ENCODE data around the gene PRR13.
A peak's percentile ranks its signal among the peaks of the same experiment; 100 is the strongest.
"Not testable (repeated sequence)": the region's sequence is repeated elsewhere in the genome, so short reads cannot be mapped to it uniquely, and the experiment has no call there.

PRR13 gene

GRCh38 chr12:53428741-53429140 is 12.8 kb upstream of the PRR13 start:
- FAIRE-seq (no peak), DNase-seq (ENCODE audit: insufficient read length, low spot score) (no peak)
- TF ChIP-seq, protein P1, sequence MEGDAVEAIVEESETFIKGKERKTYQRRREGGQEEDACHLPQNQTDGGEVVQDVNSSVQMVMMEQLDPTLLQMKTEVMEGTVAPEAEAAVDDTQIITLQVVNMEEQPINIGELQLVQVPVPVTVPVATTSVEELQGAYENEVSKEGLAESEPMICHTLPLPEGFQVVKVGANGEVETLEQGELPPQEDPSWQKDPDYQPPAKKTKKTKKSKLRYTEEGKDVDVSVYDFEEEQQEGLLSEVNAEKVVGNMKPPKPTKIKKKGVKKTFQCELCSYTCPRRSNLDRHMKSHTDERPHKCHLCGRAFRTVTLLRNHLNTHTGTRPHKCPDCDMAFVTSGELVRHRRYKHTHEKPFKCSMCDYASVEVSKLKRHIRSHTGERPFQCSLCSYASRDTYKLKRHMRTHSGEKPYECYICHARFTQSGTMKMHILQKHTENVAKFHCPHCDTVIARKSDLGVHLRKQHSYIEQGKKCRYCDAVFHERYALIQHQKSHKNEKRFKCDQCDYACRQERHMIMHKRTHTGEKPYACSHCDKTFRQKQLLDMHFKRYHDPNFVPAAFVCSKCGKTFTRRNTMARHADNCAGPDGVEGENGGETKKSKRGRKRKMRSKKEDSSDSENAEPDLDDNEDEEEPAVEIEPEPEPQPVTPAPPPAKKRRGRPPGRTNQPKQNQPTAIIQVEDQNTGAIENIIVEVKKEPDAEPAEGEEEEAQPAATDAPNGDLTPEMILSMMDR (IDR thresholded peaks at IDR 0.05; ENCODE audit: insufficient read depth, missing control alignments): no peak

GRCh38 chr12:53430116-53430515 is 11.4 kb upstream of the PRR13 start:
- FAIRE-seq: no peak
- TF ChIP-seq, protein P1 (IDR thresholded peaks at IDR 0.05; ENCODE audit: insufficient read depth, missing control alignments): no peak
- no peak for DNase-seq (ENCODE audit: insufficient read length, low spot score)

DNA sequence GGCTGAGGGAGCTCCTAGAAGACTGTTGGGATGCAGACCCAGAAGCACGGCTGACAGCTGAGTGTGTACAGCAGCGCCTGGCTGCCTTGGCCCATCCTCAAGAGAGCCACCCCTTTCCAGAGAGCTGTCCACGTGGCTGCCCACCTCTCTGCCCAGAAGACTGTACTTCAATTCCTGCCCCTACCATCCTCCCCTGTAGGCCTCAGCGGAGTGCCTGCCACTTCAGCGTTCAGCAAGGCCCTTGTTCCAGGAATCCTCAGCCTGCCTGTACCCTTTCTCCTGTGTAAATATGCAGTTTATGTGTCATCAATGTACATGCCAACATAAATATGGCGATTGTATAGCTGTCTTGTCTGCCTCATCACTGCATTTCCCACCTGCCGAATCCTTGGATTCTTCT is 10.3 kb upstream of the PRR13 start:
- TF ChIP-seq, protein P1 (IDR thresholded peaks at IDR 0.05; ENCODE audit: insufficient read depth, missing control alignments): no peak
- FAIRE-seq (no peak), DNase-seq (ENCODE audit: insufficient read length, low spot score) (no peak)

DNA sequence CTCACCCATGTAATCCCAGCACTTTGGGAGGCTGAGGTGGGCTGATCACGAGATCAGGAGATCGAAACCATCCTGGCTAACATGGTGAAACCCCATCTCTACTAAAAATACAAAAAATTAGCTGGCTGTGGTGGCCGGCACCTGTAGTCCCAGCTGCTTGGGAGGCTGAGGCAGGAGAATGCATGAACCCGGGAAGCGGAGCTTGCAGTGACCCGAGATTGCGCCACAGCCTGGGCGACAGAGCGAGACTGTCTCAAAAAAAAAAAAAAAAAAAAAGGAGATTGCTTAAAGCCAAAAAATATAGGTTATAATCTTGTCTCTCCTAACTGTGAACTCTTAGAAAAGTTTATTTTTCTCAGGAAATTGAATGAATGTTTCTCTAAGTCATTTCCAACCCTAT is 6.2 kb upstream of the PRR13 start:
- FAIRE-seq; DNase-seq (ENCODE audit: insufficient read length, low spot score): not testable (repeated sequence)

DNA sequence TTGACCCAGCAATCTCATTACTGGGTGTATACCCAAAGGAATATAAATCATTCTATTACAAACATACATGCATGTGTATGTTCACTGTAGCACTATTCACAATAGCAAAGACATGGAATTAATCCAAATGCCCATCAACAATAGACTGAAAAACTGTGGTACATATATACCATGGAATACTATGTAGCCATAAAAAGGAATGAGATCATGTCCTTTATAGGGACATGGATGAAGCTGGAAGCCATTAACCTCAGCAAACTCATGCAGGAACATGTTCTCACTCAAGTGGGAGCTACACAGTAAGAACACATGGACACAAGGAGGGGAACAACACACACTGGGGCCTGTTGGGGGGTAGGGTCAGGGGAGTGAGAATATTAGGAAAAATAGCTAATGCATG is 2.0 kb upstream of the PRR13 start:
- DNase-seq (ENCODE audit: insufficient read length, low spot score); FAIRE-seq: not testable (repeated sequence)

DNA sequence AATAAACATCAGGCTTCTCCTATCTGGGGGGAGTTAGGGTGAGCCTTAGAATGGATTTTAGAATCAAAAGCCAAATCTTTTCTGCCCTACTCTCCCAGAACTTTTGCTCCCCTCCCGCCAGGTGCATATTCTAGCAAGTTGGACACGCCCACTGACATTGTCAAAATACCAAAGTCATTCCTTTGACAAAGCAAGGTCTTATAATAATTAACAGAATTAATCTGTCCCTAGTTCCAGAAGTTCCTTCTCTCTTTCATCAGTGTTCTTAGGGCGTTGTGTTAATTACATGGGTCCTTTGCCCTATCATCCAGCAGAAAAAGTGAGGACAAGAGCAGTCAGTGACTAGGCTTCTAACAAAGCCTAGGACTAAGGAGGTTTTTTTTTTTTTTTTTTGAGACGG is 2.4 kb downstream of the PRR13 start:
- TF ChIP-seq, protein P1 (IDR thresholded peaks at IDR 0.05; ENCODE audit: insufficient read depth, missing control alignments): no peak
- FAIRE-seq (no peak), DNase-seq (ENCODE audit: insufficient read length, low spot score) (no peak)

GRCh38 chr12:53444593-53445325 is 3.2 kb downstream of the PRR13 start:
- DNase-seq (ENCODE audit: insufficient read length, low spot score); FAIRE-seq: not testable (repeated sequence)

- DNase-seq (ENCODE audit: insufficient read length, low spot score): no peak
- FAIRE-seq: no peak
- TF ChIP-seq, protein P1 (IDR thresholded peaks at IDR 0.05; ENCODE audit: insufficient read depth, missing control alignments): no peak
These were observed 9.4 kb downstream of the PRR13 start for GRCh38 chr12:53450936-53451335.

- TF ChIP-seq, protein P1 (IDR thresholded peaks at IDR 0.05; ENCODE audit: insufficient read depth, missing control alignments): peak; percentile 81
- peak; percentile 79 for DNase-seq (ENCODE audit: insufficient read length, low spot score)
- FAIRE-seq: no peak
These were observed 10.2 kb downstream of the PRR13 start, which contains the start of gene PCBP2 for GRCh38 chr12:53451661-53452158. Gene PCBP2 (plus strand): TSS chr12:53452102. CDS start chr12:53454801, 2,699 bp downstream.
